Parathyroid adenoma (tissue), 2 donors: ENCODE results near the gene C2CD5.
"Not testable (repeated sequence)": the region's sequence is repeated elsewhere in the genome, so short reads cannot be mapped to it uniquely, and the experiment has no call there.

Experiments
- H2AFZ ChIP-seq: fragments of 300-600 bp; sonication (generic); one replicate; pipeline ENCODE4 v1.7.0; 2017; ENCODE audit warnings: antibody characterized with exemption, mild to moderate bottlenecking
- H3K27ac ChIP-seq: fragments of 300-600 bp; sonication (generic); one replicate; pipeline ENCODE4 v1.7.0; 2017
- H3K27me3 ChIP-seq: fragments of 300-600 bp; sonication (generic); one replicate; pipeline ENCODE4 v1.7.0; 2017; ENCODE audit warnings: low read length; ENCODE audit not compliant: control insufficient read depth, insufficient read depth
- H3K36me3 ChIP-seq: fragments of 300-600 bp; sonication (generic); one replicate; pipeline ENCODE4 v1.7.0; 2017; ENCODE audit warnings: low read length; ENCODE audit not compliant: control insufficient read depth, insufficient read depth
- H3K4me1 ChIP-seq: fragments of 300-600 bp; sonication (generic); one replicate; pipeline ENCODE4 v1.7.0; 2017; ENCODE audit warnings: control low read depth
- H3K4me2 ChIP-seq: fragments of 300-600 bp; sonication (generic); one replicate; pipeline ENCODE4 v1.7.0; 2017; ENCODE audit warnings: low read length
- H3K4me3 ChIP-seq: fragments of 300-600 bp; sonication (generic); one replicate; pipeline ENCODE4 v1.7.0; 2017; ENCODE audit warnings: low read depth, low read length
- H3K79me2 ChIP-seq: fragments of 300-600 bp; sonication (generic); one replicate; pipeline ENCODE4 v1.7.0; 2017; ENCODE audit warnings: control low read depth
- H3K9ac ChIP-seq: fragments of 300-600 bp; sonication (generic); one replicate; pipeline ENCODE4 v1.7.0; 2017; ENCODE audit warnings: mild to moderate bottlenecking
- H3K9me3 ChIP-seq: fragments of 300-600 bp; sonication (generic); one replicate; pipeline ENCODE4 v1.7.0; 2017; ENCODE audit warnings: low read length; ENCODE audit not compliant: control insufficient read depth
- CTCF ChIP-seq: fragments of 300-600 bp; sonication (generic); IDR thresholded peaks from one replicate; pipeline ENCODE4 v1.7.0; 2017; ENCODE audit warnings: antibody characterized with exemption, mild to moderate bottlenecking
- donor health status: primary hyperparathyroidism.

The C2CD5 gene

GRCh38 chr12:22500100-22500499, 44.2 kb downstream of the C2CD5 start:
- TF ChIP-seq CTCF = no peak
- no peaks in the 10 kb centered on the region for H3K36me3 ChIP-seq
- H3K79me2 ChIP-seq = no peaks in the 10 kb centered on the region
- H3K4me3 ChIP-seq = no peak overlapping the region
- no peak overlapping the region for H3K27ac ChIP-seq
- no peaks in the 10 kb centered on the region for H3K4me1 ChIP-seq
- no peaks in the 10 kb centered on the region for H3K27me3 ChIP-seq
- no peak overlapping the region for H3K4me2 ChIP-seq
- H3K9me3 ChIP-seq = no peaks in the 10 kb centered on the region
- no peak overlapping the region for H3K9ac ChIP-seq
- H2AFZ ChIP-seq = no peak overlapping the region

- Histone ChIP-seq H3K79me2 (no peaks in the 10 kb centered on the region), H3K27me3 (no peaks in the 10 kb centered on the region), H3K4me3 (no peak overlapping the region), H3K4me1 (no peaks in the 10 kb centered on the region), H3K27ac (no peak overlapping the region), H3K36me3 (no peaks in the 10 kb centered on the region), H3K4me2 (no peak overlapping the region), H2AFZ (no peak overlapping the region), H3K9me3 (no peaks in the 10 kb centered on the region), H3K9ac (no peak overlapping the region)
- TF ChIP-seq CTCF = no peak
Observed at GRCh38 chr12:22499445-22499844, 44.9 kb downstream of the C2CD5 start.

GRCh38 chr12:22494319-22494718, 50.0 kb downstream of the C2CD5 start:
- no peaks in the 10 kb centered on the region for H3K9me3 ChIP-seq
- no peak overlapping the region for H2AFZ ChIP-seq
- H3K4me2 ChIP-seq = no peak overlapping the region
- no peaks in the 10 kb centered on the region for H3K4me1 ChIP-seq
- no peak overlapping the region for H3K4me3 ChIP-seq
- no peaks in the 10 kb centered on the region for H3K79me2 ChIP-seq
- H3K27ac ChIP-seq = no peak overlapping the region
- TF ChIP-seq CTCF = no peak
- no peaks in the 10 kb centered on the region for H3K36me3 ChIP-seq
- no peaks in the 10 kb centered on the region for H3K27me3 ChIP-seq
- no peak overlapping the region for H3K9ac ChIP-seq

- Histone ChIP-seq H3K79me2 (no peaks in the 10 kb centered on the region), H2AFZ (no peak overlapping the region), H3K4me2 (no peak overlapping the region), H3K9ac (no peak overlapping the region), H3K36me3 (no peaks in the 10 kb centered on the region), H3K4me3 (no peak overlapping the region), H3K27me3 (no peaks in the 10 kb centered on the region), H3K4me1 (no peaks in the 10 kb centered on the region), H3K9me3 (no peaks in the 10 kb centered on the region), H3K27ac (no peak overlapping the region)
- no peak for TF ChIP-seq CTCF
Observed at GRCh38 chr12:22491034-22491433, 53.3 kb downstream of the C2CD5 start.

- H3K27me3 ChIP-seq = no peaks in the 10 kb centered on the region
- no peak overlapping the region for H3K9ac ChIP-seq
- no peaks in the 10 kb centered on the region for H3K4me1 ChIP-seq
- H3K9me3 ChIP-seq = no peaks in the 10 kb centered on the region
- TF ChIP-seq CTCF = no peak
- H3K36me3 ChIP-seq = no peaks in the 10 kb centered on the region
- no peak overlapping the region for H3K4me3 ChIP-seq
- no peak overlapping the region for H3K4me2 ChIP-seq
- no peak overlapping the region for H2AFZ ChIP-seq
- H3K79me2 ChIP-seq = no peaks in the 10 kb centered on the region
- no peak overlapping the region for H3K27ac ChIP-seq
Observed at GRCh38 chr12:22488478-22488877, 55.9 kb downstream of the C2CD5 start.

GRCh38 chr12:22487683-22488082, 56.7 kb downstream of the C2CD5 start:
- not testable (repeated sequence) for H3K9ac ChIP-seq, H3K36me3 ChIP-seq, H3K27me3 ChIP-seq, H3K9me3 ChIP-seq, H3K4me3 ChIP-seq, H2AFZ ChIP-seq, H3K27ac ChIP-seq, H3K4me2 ChIP-seq, H3K4me1 ChIP-seq, H3K79me2 ChIP-seq
